ENCODE data around the gene SLC16A3.

- TF ChIP-seq ZFP3 (CRISPR knock-in tag; IDR thresholded peaks at IDR 0.05): no peak
- TF ChIP-seq CREB5 (CRISPR knock-in tag; IDR thresholded peaks at IDR 0.05; ENCODE audit: low read depth): no peak
- no peak for TF ChIP-seq PATZ1 (CRISPR knock-in tag; IDR thresholded peaks at IDR 0.05; ENCODE audit: borderline replicate concordance)
- TF ChIP-seq CSRNP3 (CRISPR knock-in tag; IDR thresholded peaks at IDR 0.05): no peak
- no peak for TF ChIP-seq CSDC2 (CRISPR knock-in tag; IDR thresholded peaks at IDR 0.05)
- TF ChIP-seq TCF4 (CRISPR knock-in tag; IDR thresholded peaks at IDR 0.05; ENCODE audit: borderline replicate concordance): no peak
- no peak for TF ChIP-seq RARB (CRISPR knock-in tag; IDR thresholded peaks at IDR 0.05)
- no peak for TF ChIP-seq ARNTL (CRISPR knock-in tag; IDR thresholded peaks at IDR 0.05; ENCODE audit: borderline replicate concordance, low read depth)
- no peak for TF ChIP-seq ZFP30 (CRISPR knock-in tag; IDR thresholded peaks at IDR 0.05)
Observed at GRCh38 chr17:82278308-82278707, 49.5 kb downstream of the SLC16A3 start.
